Loucy (cell line): Measurements from ENCODE around the gene BACH2.

Experiments used
- H2AFZ ChIP-seq: fragments of 200-600 bp; sonication (generic); 2 replicates; pipeline ENCODE4 v1.6.0; 2016; ENCODE audit warnings: antibody characterized with exemption, mild to moderate bottlenecking, low read length, moderate library complexity
- H3F3A ChIP-seq: fragments of 200-600 bp; 2 replicates; pipeline ENCODE4 v1.6.0; 2016; ENCODE audit warnings: antibody characterized with exemption, low read depth, mild to moderate bottlenecking
- H3K27me3 ChIP-seq: fragments of 200-600 bp; sonication (generic); 2 replicates; pipeline ENCODE4 v1.6.1; 2014; ENCODE audit warnings: low read length, mild to moderate bottlenecking; ENCODE audit not compliant: insufficient read depth, poor library complexity, severe bottlenecking
- H3K36me3 ChIP-seq: fragments of 200-600 bp; sonication (generic); 2 replicates; pipeline ENCODE4 v1.6.1; 2016; ENCODE audit warnings: low read length; ENCODE audit not compliant: insufficient read depth
- H3K4me1 ChIP-seq: fragments of 200-600 bp; sonication (generic); 2 replicates; pipeline ENCODE4 v1.5.1; 2014; ENCODE audit warnings: low read length, mild to moderate bottlenecking; ENCODE audit not compliant: insufficient read depth, poor library complexity, severe bottlenecking
- H3K4me2 ChIP-seq: fragments of 200-600 bp; sonication (generic); 2 replicates; pipeline ENCODE4 v1.6.0; 2014; ENCODE audit warnings: antibody characterized with exemption, low read length, low read depth, mild to moderate bottlenecking; ENCODE audit not compliant: poor library complexity, severe bottlenecking
- H3K4me3 ChIP-seq: fragments of 200-600 bp; sonication (generic); 2 replicates; pipeline ENCODE4 v1.5.1; 2014; ENCODE audit warnings: low read length, mild to moderate bottlenecking, mixed read lengths; ENCODE audit not compliant: poor library complexity, severe bottlenecking
- H3K79me2 ChIP-seq: fragments of 200-600 bp; sonication (generic); 2 replicates; pipeline ENCODE4 v1.6.1; 2014; ENCODE audit warnings: low read length; ENCODE audit not compliant: insufficient read depth
- H3K9ac ChIP-seq: fragments of 200-600 bp; sonication (generic); 2 replicates; pipeline ENCODE4 v1.6.0; 2014; ENCODE audit warnings: mild to moderate bottlenecking, low read depth, low read length, moderate library complexity; ENCODE audit not compliant: poor library complexity, severe bottlenecking
- H3K9me2 ChIP-seq: fragments of 200-600 bp; sonication (generic); replicated peaks from 2 replicates; pipeline ENCODE4 v1.6.1; 2016; ENCODE audit warnings: low read depth, low read length, mixed read lengths
- H3K9me3 ChIP-seq: fragments of 200-600 bp; sonication (generic); 2 replicates; pipeline ENCODE4 v1.6.1; 2014; ENCODE audit warnings: mild to moderate bottlenecking, antibody characterized with exemption, low read length, low read depth; ENCODE audit not compliant: insufficient read depth
- H4K20me1 ChIP-seq: fragments of 200-600 bp; sonication (generic); 2 replicates; pipeline ENCODE4 v1.6.0; 2014; ENCODE audit warnings: antibody characterized with exemption, low read length, mild to moderate bottlenecking; ENCODE audit not compliant: insufficient read depth, poor library complexity, severe bottlenecking
- EZH2phosphoT487 ChIP-seq: fragments of 200-600 bp; IDR thresholded peaks from 2 replicates; pipeline ENCODE4 v1.6.1; 2018; ENCODE audit warnings: antibody characterized with exemption, mild to moderate bottlenecking, moderate library complexity, borderline replicate concordance
- TF ChIP-seq, protein P1 (sequence below): fragments of 200-600 bp; sonication (generic); conservative IDR thresholded peaks from 2 replicates; pipeline ENCODE4 v1.5.1; 2014; ENCODE audit warnings: mild to moderate bottlenecking, antibody characterized with exemption, low read length

The BACH2 gene

DNA sequence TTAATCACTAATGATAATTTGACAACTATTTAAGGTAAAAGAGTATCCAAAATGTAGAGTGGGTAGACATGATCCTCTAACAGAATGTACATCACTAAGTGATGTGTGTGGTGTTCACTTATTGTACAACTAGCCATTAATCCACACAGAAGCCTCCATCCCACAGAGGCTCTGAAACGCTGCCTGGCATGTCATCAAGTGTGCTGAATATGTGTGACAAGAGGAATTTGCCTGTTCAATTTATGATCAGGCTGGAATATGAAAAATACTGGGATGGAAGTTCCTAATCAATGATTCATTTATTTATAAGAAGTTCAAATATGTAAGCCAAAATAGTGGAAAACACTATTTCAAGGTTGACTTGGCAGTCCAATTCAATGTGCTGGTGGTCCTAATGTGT is 72.4 kb downstream of the BACH2 start:
- Histone ChIP-seq H3K4me1 (peaks cover 17% of the 10 kb centered on the region), H3K4me3 (no peak overlapping the region), H3K9me2 (no peaks in the 10 kb centered on the region), H4K20me1 (no peaks in the 10 kb centered on the region), H3K9ac (no peak overlapping the region), H3K9me3 (no peaks in the 10 kb centered on the region), H3K27me3 (no peaks in the 10 kb centered on the region), H3F3A (no peaks in the 10 kb centered on the region), H3K79me2 (peaks cover 39% of the 10 kb centered on the region; the same call in 1 of the 2 replicates), H3K36me3 (no peaks in the 10 kb centered on the region), H3K4me2 (no peak overlapping the region), H2AFZ (no peak overlapping the region)
- TF ChIP-seq EZH2phosphoT487, result no peak
- TF ChIP-seq, protein P1, sequence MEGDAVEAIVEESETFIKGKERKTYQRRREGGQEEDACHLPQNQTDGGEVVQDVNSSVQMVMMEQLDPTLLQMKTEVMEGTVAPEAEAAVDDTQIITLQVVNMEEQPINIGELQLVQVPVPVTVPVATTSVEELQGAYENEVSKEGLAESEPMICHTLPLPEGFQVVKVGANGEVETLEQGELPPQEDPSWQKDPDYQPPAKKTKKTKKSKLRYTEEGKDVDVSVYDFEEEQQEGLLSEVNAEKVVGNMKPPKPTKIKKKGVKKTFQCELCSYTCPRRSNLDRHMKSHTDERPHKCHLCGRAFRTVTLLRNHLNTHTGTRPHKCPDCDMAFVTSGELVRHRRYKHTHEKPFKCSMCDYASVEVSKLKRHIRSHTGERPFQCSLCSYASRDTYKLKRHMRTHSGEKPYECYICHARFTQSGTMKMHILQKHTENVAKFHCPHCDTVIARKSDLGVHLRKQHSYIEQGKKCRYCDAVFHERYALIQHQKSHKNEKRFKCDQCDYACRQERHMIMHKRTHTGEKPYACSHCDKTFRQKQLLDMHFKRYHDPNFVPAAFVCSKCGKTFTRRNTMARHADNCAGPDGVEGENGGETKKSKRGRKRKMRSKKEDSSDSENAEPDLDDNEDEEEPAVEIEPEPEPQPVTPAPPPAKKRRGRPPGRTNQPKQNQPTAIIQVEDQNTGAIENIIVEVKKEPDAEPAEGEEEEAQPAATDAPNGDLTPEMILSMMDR, result no peak

DNA sequence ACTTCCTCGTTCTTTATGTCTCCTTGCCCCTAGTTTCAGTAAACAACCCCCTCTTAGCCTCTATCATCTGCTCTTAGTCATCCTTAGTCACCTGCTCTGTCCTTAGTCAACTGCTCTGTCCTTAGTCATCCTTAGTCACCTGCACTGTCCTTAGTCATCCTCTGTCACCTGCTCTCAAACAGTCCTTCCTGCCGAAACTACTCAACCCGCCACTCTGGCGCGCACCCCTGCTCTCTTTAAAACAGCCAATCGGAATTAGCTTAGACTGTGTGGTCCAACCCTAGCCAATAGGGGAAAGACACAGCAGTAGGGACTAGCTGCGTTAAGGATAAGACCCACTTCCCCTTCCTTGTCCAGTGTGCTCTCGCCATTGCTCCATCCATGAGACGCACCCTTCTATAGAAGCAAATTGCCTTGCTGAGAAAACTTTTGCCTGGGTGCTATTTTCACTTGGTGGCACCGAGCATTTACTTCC is 73.9 kb downstream of the BACH2 start:
- Histone ChIP-seq H4K20me1 (no peaks in the 10 kb centered on the region), H3K4me1 (peaks cover 30% of the 10 kb centered on the region), H3K9ac (no peak overlapping the region), H3K79me2 (peaks cover 51% of the 10 kb centered on the region; the same call in 1 of the 2 replicates), H3F3A (no peaks in the 10 kb centered on the region; the same call in 1 of the 2 replicates), H3K9me2 (no peaks in the 10 kb centered on the region), H2AFZ (no peak overlapping the region), H3K27me3 (no peaks in the 10 kb centered on the region), H3K36me3 (no peaks in the 10 kb centered on the region), H3K4me2 (no peak overlapping the region), H3K4me3 (no peak overlapping the region), H3K9me3 (no peaks in the 10 kb centered on the region)
- no peak for TF ChIP-seq EZH2phosphoT487
- TF ChIP-seq, protein P1, result no peak

DNA sequence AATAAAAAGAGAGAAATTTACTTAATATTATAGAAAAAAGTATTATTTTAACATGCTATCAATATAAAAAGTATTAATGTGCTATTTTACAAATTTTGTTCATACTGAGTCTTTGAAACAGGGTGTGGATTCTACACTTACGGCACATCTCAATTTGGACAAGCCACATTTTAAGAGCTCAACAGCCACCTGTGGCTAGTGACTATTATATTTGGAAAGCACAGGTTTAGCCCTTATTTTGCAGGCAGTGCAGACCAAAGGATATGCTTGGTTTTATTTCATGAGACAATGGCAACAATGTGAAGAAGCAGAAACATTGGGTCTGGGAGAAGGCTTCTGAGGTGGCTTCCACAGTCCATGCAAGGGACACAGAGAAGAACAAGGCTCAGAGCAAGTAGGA is 74.6 kb downstream of the BACH2 start:
- Histone ChIP-seq H3K4me1 (peaks cover 30% of the 10 kb centered on the region), H3K4me3 (no peak overlapping the region), H3K79me2 (peaks cover 53% of the 10 kb centered on the region; the same call in 1 of the 2 replicates), H3K9ac (no peak overlapping the region), H4K20me1 (no peaks in the 10 kb centered on the region), H3K36me3 (no peaks in the 10 kb centered on the region), H3K4me2 (no peak overlapping the region), H3F3A (no peaks in the 10 kb centered on the region; the same call in 1 of the 2 replicates), H3K9me2 (no peaks in the 10 kb centered on the region), H2AFZ (no peak overlapping the region), H3K9me3 (no peaks in the 10 kb centered on the region), H3K27me3 (no peaks in the 10 kb centered on the region)
- no peak for TF ChIP-seq EZH2phosphoT487
- TF ChIP-seq, protein P1, result no peak
